Progenitor cell of endocrine pancreas (in vitro differentiated cells): Measurements from ENCODE around the gene ARFIP1. TPM values are rescaled to one million over a fixed set of nuclear protein-coding genes. Genes with fewer than 3 reads are reported as not detected.

Experiments
- DNase-seq: peaks from one replicate; pipeline ENCODE4 v3.0.0; 2021; ENCODE audit warnings: low spot score; ENCODE audit not compliant: unreplicated experiment
- H3K27ac Mint-ChIP-seq: 2 replicates; pipeline ENCODE4 v1.8.0; 2021; ENCODE audit warnings: mild to moderate bottlenecking, moderate library complexity, mixed read lengths
- H3K27me3 Mint-ChIP-seq: 2 replicates; pipeline ENCODE4 v1.8.0; 2021; ENCODE audit warnings: mixed read lengths
- H3K36me3 Mint-ChIP-seq: 2 replicates; pipeline ENCODE4 v1.8.0; 2022; ENCODE audit warnings: mixed read lengths; ENCODE audit not compliant: insufficient read depth
- H3K4me1 Mint-ChIP-seq: 2 replicates; pipeline ENCODE4 v1.8.0; 2021; ENCODE audit warnings: low read depth, mixed read lengths
- H3K4me3 Mint-ChIP-seq: 2 replicates; pipeline ENCODE4 v1.8.0; 2021; ENCODE audit warnings: low read depth, mild to moderate bottlenecking, moderate library complexity, mixed read lengths
- H3K9me3 Mint-ChIP-seq: 2 replicates; pipeline ENCODE4 v1.8.0; 2021; ENCODE audit warnings: low read depth, mixed read lengths
- CTCF ChIP-seq: fragments of 200-600 bp; sonication (generic); IDR thresholded peaks from one replicate; pipeline ENCODE4 v1.5.0; 2021; ENCODE audit warnings: antibody characterized with exemption, mild to moderate bottlenecking; ENCODE audit not compliant: unreplicated experiment
- total RNA-seq: library from RNA; stranded (reverse); gene quantifications from 2 replicates; pipeline ENCODE4 v1.2.1, GENCODE V29; 2021

ARFIP1 gene
- total RNA-seq, 1 donor from 2014 or later = 31.7 TPM

DNA sequence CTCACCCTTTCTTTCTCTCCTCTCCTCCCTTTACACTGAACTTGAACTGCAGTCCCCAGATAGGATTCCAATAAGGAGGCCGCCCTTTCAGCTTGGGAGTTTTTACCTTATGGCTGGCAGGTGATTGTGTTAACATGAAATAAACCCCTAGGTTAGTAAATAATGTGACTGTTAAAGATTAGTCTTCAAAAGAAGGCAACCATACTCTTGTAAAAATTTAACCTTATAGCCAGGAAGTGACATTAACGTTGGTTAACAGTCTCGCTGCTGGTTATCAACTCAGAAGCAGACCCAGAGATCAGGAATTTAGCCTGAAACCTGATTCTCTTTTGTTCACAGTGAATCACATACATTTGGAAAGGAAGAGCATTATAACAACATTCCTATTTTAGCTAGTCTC, 171.6 kb downstream of the ARFIP1 start:
- TF ChIP-seq CTCF = no peak
- no peak for DNase-seq
- Mint-ChIP-seq H3K27ac (peak overlapping the region; percentile 85), H3K36me3 (peaks cover 17% of the 10 kb centered on the region), H3K27me3 (peaks cover 6% of the 10 kb centered on the region), H3K4me3 (peak overlapping the region; percentile 55), H3K4me1 (peaks cover 36% of the 10 kb centered on the region), H3K9me3 (no peaks in the 10 kb centered on the region)

DNA sequence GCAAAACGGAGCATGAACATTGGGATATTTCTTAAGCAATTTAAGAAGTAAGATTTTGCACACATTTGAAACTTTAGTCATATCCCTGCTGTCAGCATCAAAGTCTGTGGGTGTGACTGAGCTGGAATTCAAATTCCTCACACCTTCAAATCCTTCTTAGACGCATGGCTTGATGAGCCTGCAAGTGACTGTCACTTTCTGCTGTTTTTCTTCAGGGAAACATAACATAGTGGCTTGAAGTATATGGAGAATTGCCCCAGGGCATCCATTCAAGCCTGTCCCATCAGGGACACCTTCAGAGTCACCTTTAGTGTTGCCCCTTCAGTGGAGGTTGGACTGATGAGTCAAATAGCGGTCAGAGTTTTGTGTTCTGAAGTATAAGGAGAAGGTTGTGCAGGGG, 173.8 kb downstream of the ARFIP1 start:
- TF ChIP-seq CTCF = no peak
- no peaks in the 10 kb centered on the region for H3K9me3 Mint-ChIP-seq
- H3K27me3 Mint-ChIP-seq = peaks cover 6% of the 10 kb centered on the region
- no peak overlapping the region for H3K27ac Mint-ChIP-seq
- H3K36me3 Mint-ChIP-seq = peaks cover 13% of the 10 kb centered on the region
- H3K4me1 Mint-ChIP-seq = peaks cover 57% of the 10 kb centered on the region
- no peak overlapping the region for H3K4me3 Mint-ChIP-seq
- DNase-seq = no peak

- no peak for TF ChIP-seq CTCF
- H3K4me1 Mint-ChIP-seq = peaks cover 55% of the 10 kb centered on the region
- peaks cover 13% of the 10 kb centered on the region for H3K36me3 Mint-ChIP-seq
- H3K27ac Mint-ChIP-seq = no peak overlapping the region
- DNase-seq = no peak
- no peaks in the 10 kb centered on the region for H3K9me3 Mint-ChIP-seq
- no peak overlapping the region for H3K4me3 Mint-ChIP-seq
- H3K27me3 Mint-ChIP-seq = peaks cover 6% of the 10 kb centered on the region
Measured at GRCh38 chr4:152954741-152955140, 175.0 kb downstream of the ARFIP1 start.

- TF ChIP-seq CTCF = no peak
- Mint-ChIP-seq H3K36me3 (peaks cover 17% of the 10 kb centered on the region), H3K4me1 (peaks cover 41% of the 10 kb centered on the region), H3K4me3 (no peak overlapping the region), H3K27me3 (peaks cover 6% of the 10 kb centered on the region), H3K9me3 (no peaks in the 10 kb centered on the region), H3K27ac (no peak overlapping the region)
- no peak for DNase-seq
Measured at GRCh38 chr4:152956147-152956546, 176.4 kb downstream of the ARFIP1 start.

- Mint-ChIP-seq H3K27ac (peak overlapping the region; percentile 74), H3K4me3 (no peak overlapping the region), H3K36me3 (peaks cover 19% of the 10 kb centered on the region), H3K4me1 (peaks cover 34% of the 10 kb centered on the region), H3K27me3 (peaks cover 6% of the 10 kb centered on the region), H3K9me3 (no peaks in the 10 kb centered on the region)
- no peak for TF ChIP-seq CTCF
- DNase-seq = no peak
Measured at GRCh38 chr4:152956650-152957436, 177.1 kb downstream of the ARFIP1 start.
